NCI-H1105 treated with DMSO at 0.1 percent for 48 hours (cell line): ENCODE data around the gene ANKRD65.
"Not testable (repeated sequence)": the region's sequence is repeated elsewhere in the genome, so short reads cannot be mapped to it uniquely, and the experiment has no call there.

Source experiments
- DNase-seq: peaks from one replicate; lab custom pipeline; 2025; lab: John Stamatoyannopoulos, UW

The ANKRD65 gene

GRCh38 chr1:1430114-1430982 lies 9.3 kb upstream of the ANKRD65 start:
- no peak for DNase-seq

- no peak for DNase-seq
Observed at GRCh38 chr1:1429671-1430073, 8.6 kb upstream of the ANKRD65 start.

GRCh38 chr1:1428967-1429366 lies 7.9 kb upstream of the ANKRD65 start:
- not testable (repeated sequence) for DNase-seq

GRCh38 chr1:1428174-1428573 lies 7.1 kb upstream of the ANKRD65 start:
- no peak for DNase-seq

- no peak for DNase-seq
Observed at GRCh38 chr1:1427820-1428148, 6.7 kb upstream of the ANKRD65 start.

- no peak for DNase-seq
Observed at GRCh38 chr1:1427106-1427819, 6.2 kb upstream of the ANKRD65 start.

GRCh38 chr1:1426496-1427105 lies 5.5 kb upstream of the ANKRD65 start:
- no peak for DNase-seq

- DNase-seq, result no peak
Observed at GRCh38 chr1:1425753-1426495, 4.8 kb upstream of the ANKRD65 start.

GRCh38 chr1:1425426-1425752 lies 4.3 kb upstream of the ANKRD65 start:
- DNase-seq, result no peak

- no peak for DNase-seq
Observed at GRCh38 chr1:1424707-1425106, 3.6 kb upstream of the ANKRD65 start.

GRCh38 chr1:1423245-1423597 lies 2.1 kb upstream of the ANKRD65 start:
- DNase-seq, result no peak

GRCh38 chr1:1422465-1423244 lies 1.6 kb upstream of the ANKRD65 start:
- no peak for DNase-seq

GRCh38 chr1:1421907-1422464 lies 910 bp upstream of the ANKRD65 start:
- DNase-seq, result no peak

- no peak for DNase-seq
Observed at GRCh38 chr1:1420654-1421141, 378 bp downstream of the ANKRD65 start.

- no peak for DNase-seq
Observed at GRCh38 chr1:1419813-1420653, 1.0 kb downstream of the ANKRD65 start.

GRCh38 chr1:1419363-1419812 lies 1.7 kb downstream of the ANKRD65 start:
- no peak for DNase-seq

GRCh38 chr1:1418464-1419362 lies 2.4 kb downstream of the ANKRD65 start:
- no peak for DNase-seq

GRCh38 chr1:1417825-1418463 lies 3.1 kb downstream of the ANKRD65 start:
- DNase-seq, result not testable (repeated sequence)

GRCh38 chr1:1417396-1417795 lies 3.7 kb downstream of the ANKRD65 start:
- DNase-seq, result not testable (repeated sequence)
